Right renal pelvis (tissue), 4 donors: ENCODE data around the gene PTPN23. TPM values are rescaled to one million over a fixed set of nuclear protein-coding genes. Genes with fewer than 3 reads are reported as not detected.

Experiments
- DNase-seq, 4 donors: peaks; one replicate each; pipeline ENCODE4 v3.0.0-alpha.2; 2013; ENCODE audit warnings: low read depth in 4 of 4, low spot score in 3 of 4, missing footprints in 1 of 4
- polyA plus RNA-seq, 4 donors: library from polyadenylated mRNA; unstranded; fragments of 120-200 nt; gene quantifications; one replicate each; pipeline ENCODE4 v1.2.1, GENCODE V29; 2013; ENCODE audit not compliant: insufficient read length in 4 of 4

The PTPN23 gene
- polyA plus RNA-seq, 4 donors: 23.0 to 30.4 (median 27.8) TPM

- no peak for DNase-seq
Measured at GRCh38 chr3:47418167-47419082, 37.6 kb downstream of the PTPN23 start.

- DNase-seq: no peak
Measured at GRCh38 chr3:47419083-47420043, 38.5 kb downstream of the PTPN23 start.

- DNase-seq: no peak
Measured at GRCh38 chr3:47420044-47420430, 39.2 kb downstream of the PTPN23 start.

- peak; percentile 73 to 85 (median 78) for DNase-seq
Measured at GRCh38 chr3:47420511-47421484, 40.0 kb downstream of the PTPN23 start.

- no peak for DNase-seq
Measured at GRCh38 chr3:47421741-47422649, 41.2 kb downstream of the PTPN23 start.

- no peak for DNase-seq
Measured at GRCh38 chr3:47422743-47423142, 41.9 kb downstream of the PTPN23 start.

- DNase-seq: no peak
Measured at GRCh38 chr3:47423548-47424145, 42.8 kb downstream of the PTPN23 start.

- DNase-seq: no peak
Measured at GRCh38 chr3:47424434-47425382, 43.9 kb downstream of the PTPN23 start.

GRCh38 chr3:47425383-47425778, 44.6 kb downstream of the PTPN23 start:
- no peak for DNase-seq

GRCh38 chr3:47425959-47426358, 45.1 kb downstream of the PTPN23 start:
- no peak for DNase-seq

- no peak for DNase-seq
Measured at GRCh38 chr3:47427866-47428265, 47.0 kb downstream of the PTPN23 start.

- DNase-seq: no peak
Measured at GRCh38 chr3:47428662-47429061, 47.8 kb downstream of the PTPN23 start.

- no peak for DNase-seq
Measured at GRCh38 chr3:47429476-47430270, 48.9 kb downstream of the PTPN23 start.

- no peak for DNase-seq
Measured at GRCh38 chr3:47430606-47431005, 49.8 kb downstream of the PTPN23 start.

GRCh38 chr3:47431225-47431624, 50.4 kb downstream of the PTPN23 start:
- no peak for DNase-seq

- no peak for DNase-seq
Measured at GRCh38 chr3:47432673-47433072, 51.9 kb downstream of the PTPN23 start.

- no peak for DNase-seq
Measured at GRCh38 chr3:47433796-47434195, 53.0 kb downstream of the PTPN23 start.
